OCI-M1 (cell line): ENCODE data around the gene CNTN4.

Source experiments
- DNase-seq: peaks from one replicate; lab custom pipeline; 2025; lab: John Stamatoyannopoulos, UW

CNTN4 gene

GRCh38 chr3:2153053-2153452 is 54.4 kb downstream of the CNTN4 start:
- no peak for DNase-seq

- no peak for DNase-seq
These were observed 54.9 kb downstream of the CNTN4 start for GRCh38 chr3:2153547-2153946.

GRCh38 chr3:2154621-2155020 is 56.0 kb downstream of the CNTN4 start:
- no peak for DNase-seq

GRCh38 chr3:2156244-2156847 is 57.7 kb downstream of the CNTN4 start:
- peak; percentile 80 for DNase-seq

GRCh38 chr3:2158828-2159227 is 60.2 kb downstream of the CNTN4 start:
- no peak for DNase-seq

GRCh38 chr3:2166552-2166951 is 67.9 kb downstream of the CNTN4 start:
- DNase-seq: peak; percentile 59

GRCh38 chr3:2172561-2173171 is 74.0 kb downstream of the CNTN4 start:
- DNase-seq: no peak

DNA sequence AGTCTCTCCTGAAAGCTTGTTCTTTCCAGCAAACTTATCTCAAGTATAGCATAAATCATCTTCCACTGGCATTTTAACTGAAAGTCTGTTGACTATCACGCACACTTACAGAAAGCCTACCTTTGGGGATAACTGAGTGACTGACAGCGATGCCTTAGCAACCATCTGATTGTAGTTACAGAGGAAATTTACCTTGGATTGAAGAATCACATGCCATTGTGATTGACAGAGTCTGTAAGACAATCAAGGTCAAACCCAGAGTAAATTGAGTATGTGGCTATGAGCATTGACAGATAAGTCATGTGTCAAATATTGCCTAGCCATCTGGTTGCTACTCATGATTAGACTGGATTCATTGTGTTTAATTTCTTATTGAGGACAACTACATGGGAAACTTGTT is 82.0 kb downstream of the CNTN4 start:
- DNase-seq: no peak

DNA sequence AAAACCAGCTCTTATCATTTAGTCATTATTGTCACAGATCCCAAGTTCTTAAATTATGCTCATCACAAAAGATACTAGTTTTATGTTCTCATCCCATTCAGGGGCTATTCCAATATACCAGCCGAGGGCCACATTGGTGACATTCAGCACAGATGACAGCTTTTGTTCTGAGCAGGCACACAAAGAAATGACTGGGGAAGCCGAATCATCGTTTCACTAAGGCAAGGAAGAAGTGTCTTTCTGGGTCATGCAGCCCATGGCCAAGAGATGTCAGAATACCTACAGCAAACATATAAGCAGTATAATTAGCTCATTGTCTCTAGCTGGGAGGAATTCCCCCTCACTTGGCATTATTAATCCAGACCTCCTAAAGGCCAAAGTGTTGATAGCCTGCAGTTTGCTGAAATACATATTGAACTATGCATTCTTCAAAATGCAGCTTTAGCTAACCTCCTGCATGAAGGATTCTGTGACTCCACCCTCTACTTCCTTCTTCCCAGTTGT is 100.2 kb downstream of the CNTN4 start:
- DNase-seq: no peak

GRCh38 chr3:2204054-2204453 is 105.4 kb downstream of the CNTN4 start:
- DNase-seq: no peak

GRCh38 chr3:2205692-2206091 is 107.0 kb downstream of the CNTN4 start:
- DNase-seq: no peak

DNA sequence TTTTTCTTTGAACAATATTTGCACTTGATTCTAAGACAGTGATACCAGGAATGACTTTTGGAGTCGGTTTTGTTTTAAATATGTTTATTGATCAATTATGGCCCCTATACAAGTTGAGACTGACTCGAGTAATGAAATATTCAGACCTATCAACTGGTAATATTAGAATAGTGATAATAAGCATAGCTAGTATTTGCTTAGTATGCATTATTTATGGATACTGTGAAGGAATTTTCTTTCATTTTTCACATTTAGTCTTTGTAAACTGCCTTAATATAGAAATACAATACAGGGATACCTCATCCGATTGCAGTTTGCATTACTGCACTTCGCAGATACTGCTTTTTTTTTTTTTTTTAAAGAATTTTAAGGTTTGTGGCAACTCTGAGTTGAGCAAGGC is 107.9 kb downstream of the CNTN4 start:
- DNase-seq: no peak

DNA sequence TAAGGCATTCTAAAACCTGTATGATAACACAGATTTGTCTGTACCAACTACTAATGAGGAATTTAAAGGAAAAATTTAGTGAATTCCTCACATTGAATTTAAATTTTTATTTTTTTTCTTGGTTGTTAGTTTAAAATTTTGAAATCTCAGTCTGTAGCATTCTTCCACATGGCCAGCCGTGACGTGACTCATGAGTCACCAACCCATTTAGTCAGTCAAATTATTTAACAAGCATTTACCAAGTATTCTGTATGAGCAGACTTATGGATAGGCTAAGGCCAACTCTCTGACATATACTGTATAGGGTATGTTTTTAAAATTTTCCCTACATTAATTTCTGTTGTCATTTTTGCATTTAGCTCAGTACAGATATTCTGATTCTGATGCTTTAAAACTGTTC is 112.9 kb downstream of the CNTN4 start:
- DNase-seq: no peak

DNA sequence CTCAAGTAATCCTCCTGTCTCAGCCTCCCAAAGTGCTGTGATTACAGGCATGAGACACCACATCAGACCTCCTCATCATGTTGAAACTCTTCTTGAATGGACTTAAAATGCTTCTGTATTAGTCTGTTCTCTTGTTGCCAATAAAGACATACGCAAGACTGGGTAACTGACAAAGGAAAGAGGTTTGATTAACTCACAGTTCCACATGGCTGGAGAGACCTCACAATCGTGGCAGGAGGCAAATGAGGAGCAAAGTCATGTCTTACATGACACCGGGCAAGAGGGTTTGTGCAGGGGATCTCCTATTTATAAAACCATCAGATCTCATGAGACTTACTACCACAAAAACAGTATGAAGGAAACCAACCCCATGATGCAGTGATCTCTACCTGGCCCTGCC is 113.5 kb downstream of the CNTN4 start:
- DNase-seq: no peak

- no peak for DNase-seq
These were observed 119.7 kb downstream of the CNTN4 start for GRCh38 chr3:2218375-2218774.

- no peak for DNase-seq
These were observed 120.2 kb downstream of the CNTN4 start for GRCh38 chr3:2218816-2219215.

GRCh38 chr3:2236203-2236602 is 137.5 kb downstream of the CNTN4 start:
- peak; percentile 21 for DNase-seq

- no peak for DNase-seq
These were observed 145.5 kb downstream of the CNTN4 start for GRCh38 chr3:2244137-2244536.

- DNase-seq: no peak
These were observed 148.4 kb downstream of the CNTN4 start for GRCh38 chr3:2246873-2247648.

DNA sequence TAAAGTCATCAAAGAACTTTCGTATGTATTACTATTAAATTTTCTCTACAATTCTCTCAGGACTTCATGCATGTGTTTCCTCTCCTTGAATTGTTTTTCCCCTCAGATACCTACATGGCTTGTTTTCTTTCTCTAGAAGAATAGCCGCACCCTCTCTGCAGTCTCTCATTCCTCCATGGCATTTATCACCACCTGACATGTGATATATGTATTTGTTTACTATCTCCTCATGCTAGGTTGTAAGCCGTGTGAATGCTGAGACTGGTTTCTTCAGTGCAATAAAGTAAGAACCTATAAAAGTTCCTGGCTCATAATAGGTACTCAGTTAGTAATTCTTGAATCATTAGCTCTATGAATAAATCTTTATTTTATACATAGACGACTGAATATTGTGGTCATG is 149.2 kb downstream of the CNTN4 start:
- DNase-seq: no peak

DNA sequence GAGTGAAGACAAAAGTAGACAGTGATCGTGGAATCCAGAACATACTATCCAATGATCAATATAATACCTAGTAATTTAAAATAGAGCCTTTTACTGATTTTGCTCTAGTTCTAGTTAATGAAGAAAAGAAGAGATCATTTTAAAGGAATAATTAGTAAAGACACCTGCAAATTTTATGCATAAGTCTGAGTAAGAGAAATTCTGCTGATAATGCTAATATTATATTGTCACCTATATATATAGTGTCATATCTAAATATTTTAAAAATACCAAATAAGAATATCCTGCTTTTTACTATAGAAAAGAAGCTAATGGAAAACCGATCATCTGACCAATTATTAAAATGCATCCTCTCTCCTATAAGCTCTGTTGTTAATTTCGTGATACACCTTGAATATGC is 152.1 kb downstream of the CNTN4 start:
- DNase-seq: no peak

GRCh38 chr3:2261747-2262146 is 163.1 kb downstream of the CNTN4 start:
- no peak for DNase-seq

DNA sequence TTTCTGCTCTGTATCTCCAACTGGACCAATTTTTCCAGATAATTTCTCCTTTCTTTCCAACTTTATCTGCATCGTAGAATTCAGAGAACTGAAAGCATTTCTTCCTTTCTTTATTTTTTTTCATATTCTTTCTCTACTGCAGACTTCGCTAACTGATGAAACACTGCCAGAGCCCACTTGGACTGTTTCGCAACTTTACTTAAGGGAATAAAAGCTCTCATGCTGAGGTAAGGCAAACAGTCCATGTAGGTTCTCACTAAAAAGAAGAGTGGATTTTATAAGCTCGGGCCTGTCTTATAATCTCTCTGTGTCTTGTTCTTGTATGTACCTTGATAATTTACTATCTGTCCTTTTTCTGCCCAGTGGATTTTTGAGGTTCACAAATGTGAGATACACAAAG is 163.5 kb downstream of the CNTN4 start:
- no peak for DNase-seq
